DOHH2 (cell line): ENCODE measurements around the gene ACOX3.

Experiments used
- CTCF ChIP-seq: fragments of 200-600 bp; sonication (generic); IDR thresholded peaks from one replicate; pipeline ENCODE4 v1.5.1; 2014; ENCODE audit warnings: antibody characterized with exemption, mild to moderate bottlenecking, low read depth, low read length; ENCODE audit not compliant: poor library complexity, severe bottlenecking
- EZH2phosphoT487 ChIP-seq: fragments of 200-600 bp; sonication (generic); IDR thresholded peaks from 2 replicates; pipeline ENCODE4 v1.6.1; 2017; ENCODE audit warnings: borderline replicate concordance, mild to moderate bottlenecking, antibody characterized with exemption, low read length, moderate library complexity, mixed read lengths

GRCh38 chr4:8365951-8366350 lies 74.6 kb downstream of the ACOX3 start:
- no peak for TF ChIP-seq CTCF
- TF ChIP-seq EZH2phosphoT487, result no peak
